ENCODE measurements around the gene SEMA3E. TPM values are rescaled to one million over a fixed set of nuclear protein-coding genes. Genes with fewer than 3 reads are reported as not detected.

The SEMA3E gene
- total RNA-seq, 1 donor from 2014 or later, result 4.6 TPM

DNA sequence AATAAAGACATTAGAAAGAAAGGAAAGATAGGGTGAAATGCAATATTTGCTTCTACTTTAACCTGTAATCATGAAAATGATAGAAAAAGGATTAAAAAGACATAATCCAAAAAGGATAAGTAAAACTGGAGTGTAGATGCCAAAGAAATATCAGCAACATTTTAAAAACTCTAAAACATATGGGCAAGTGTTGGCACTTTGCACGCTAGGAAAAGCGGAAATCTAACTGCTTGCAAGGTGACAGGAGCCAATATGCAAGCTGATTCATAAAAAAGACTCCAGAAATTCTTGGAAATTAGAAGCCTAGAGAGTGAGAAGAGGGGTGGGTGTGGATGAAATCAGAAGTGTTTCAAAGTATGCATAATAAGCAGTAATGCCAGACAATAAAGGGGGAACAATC lies 161.1 kb downstream of the SEMA3E start:
- Histone ChIP-seq H2AFZ (ENCODE audit: low read depth, low read length) (no peak overlapping the region), H3K27ac (ENCODE audit: low read depth, low read length) (no peak overlapping the region), H3K9me3 (ENCODE audit: insufficient read depth, low read depth, low read length) (no peaks in the 10 kb centered on the region), H3K27me3 (ENCODE audit: insufficient read depth, low read length) (no peaks in the 10 kb centered on the region), H3K4me3 (ENCODE audit: insufficient read depth, low read depth, low read length) (no peak overlapping the region), H4K20me1 (ENCODE audit: insufficient read depth, low read length) (no peaks in the 10 kb centered on the region), H3K4me1 (ENCODE audit: insufficient read depth, low read length) (no peaks in the 10 kb centered on the region), H3K79me2 (ENCODE audit: insufficient read depth, low read length) (no peaks in the 10 kb centered on the region), H3K36me3 (ENCODE audit: insufficient read depth, low read length) (no peaks in the 10 kb centered on the region), H3K9ac (ENCODE audit: low read length) (no peak overlapping the region), H3K4me2 (ENCODE audit: low read length) (no peak overlapping the region)
- Mint-ChIP-seq H3K27ac (ENCODE audit: unreplicated experiment) (no peak overlapping the region), H3K4me1 (ENCODE audit: low read depth, unreplicated experiment) (no peaks in the 10 kb centered on the region), H3K36me3 (ENCODE audit: low read depth, unreplicated experiment) (no peaks in the 10 kb centered on the region), H3K4me3 (ENCODE audit: unreplicated experiment) (no peak overlapping the region), H3K9me3 (ENCODE audit: unreplicated experiment) (no peaks in the 10 kb centered on the region), H3K27me3 (ENCODE audit: low read depth, unreplicated experiment) (no peaks in the 10 kb centered on the region)
- DNase-seq (ENCODE audit: low read depth) (no peak), FAIRE-seq (no peak)
- TF ChIP-seq CTCF (IDR thresholded peaks at IDR 0.05; ENCODE audit: insufficient read depth, low read depth, low read length) (no peak), EZH2 (IDR thresholded peaks at IDR 0.05; ENCODE audit: insufficient read depth, low read length) (no peak)

- Histone ChIP-seq H3K79me2 (ENCODE audit: insufficient read depth, low read length) (no peaks in the 10 kb centered on the region), H3K27me3 (ENCODE audit: insufficient read depth, low read length) (no peaks in the 10 kb centered on the region), H3K27ac (ENCODE audit: low read depth, low read length) (no peak overlapping the region), H3K9me3 (ENCODE audit: insufficient read depth, low read depth, low read length) (no peaks in the 10 kb centered on the region), H3K36me3 (ENCODE audit: insufficient read depth, low read length) (no peaks in the 10 kb centered on the region), H3K4me3 (ENCODE audit: insufficient read depth, low read depth, low read length) (no peak overlapping the region), H3K9ac (ENCODE audit: low read length) (no peak overlapping the region), H2AFZ (ENCODE audit: low read depth, low read length) (no peak overlapping the region), H3K4me1 (ENCODE audit: insufficient read depth, low read length) (no peaks in the 10 kb centered on the region), H4K20me1 (ENCODE audit: insufficient read depth, low read length) (no peaks in the 10 kb centered on the region), H3K4me2 (ENCODE audit: low read length) (no peak overlapping the region)
- Mint-ChIP-seq H3K27me3 (ENCODE audit: low read depth, unreplicated experiment) (no peaks in the 10 kb centered on the region), H3K4me3 (ENCODE audit: unreplicated experiment) (no peak overlapping the region), H3K36me3 (ENCODE audit: low read depth, unreplicated experiment) (no peaks in the 10 kb centered on the region), H3K27ac (ENCODE audit: unreplicated experiment) (no peak overlapping the region), H3K9me3 (ENCODE audit: unreplicated experiment) (peaks cover under 1% of the 10 kb centered on the region), H3K4me1 (ENCODE audit: low read depth, unreplicated experiment) (no peaks in the 10 kb centered on the region)
- no peak for TF ChIP-seq EZH2 (IDR thresholded peaks at IDR 0.05; ENCODE audit: insufficient read depth, low read length)
- no peak for TF ChIP-seq CTCF (IDR thresholded peaks at IDR 0.05; ENCODE audit: insufficient read depth, low read depth, low read length)
- no peak for FAIRE-seq
- DNase-seq (ENCODE audit: low read depth), result peak; percentile 5
Observed at GRCh38 chr7:83486957-83487356, 162.0 kb downstream of the SEMA3E start.

GRCh38 chr7:83486536-83486935 lies 162.4 kb downstream of the SEMA3E start:
- Histone ChIP-seq H3K4me3 (ENCODE audit: insufficient read depth, low read depth, low read length) (no peak overlapping the region), H3K4me1 (ENCODE audit: insufficient read depth, low read length) (no peaks in the 10 kb centered on the region), H2AFZ (ENCODE audit: low read depth, low read length) (no peak overlapping the region), H3K4me2 (ENCODE audit: low read length) (no peak overlapping the region), H3K27ac (ENCODE audit: low read depth, low read length) (no peak overlapping the region), H3K79me2 (ENCODE audit: insufficient read depth, low read length) (no peaks in the 10 kb centered on the region), H3K27me3 (ENCODE audit: insufficient read depth, low read length) (no peaks in the 10 kb centered on the region), H4K20me1 (ENCODE audit: insufficient read depth, low read length) (no peaks in the 10 kb centered on the region), H3K9ac (ENCODE audit: low read length) (no peak overlapping the region), H3K9me3 (ENCODE audit: insufficient read depth, low read depth, low read length) (no peaks in the 10 kb centered on the region), H3K36me3 (ENCODE audit: insufficient read depth, low read length) (no peaks in the 10 kb centered on the region)
- H3K4me1 Mint-ChIP-seq (ENCODE audit: low read depth, unreplicated experiment), result no peaks in the 10 kb centered on the region
- TF ChIP-seq EZH2 (IDR thresholded peaks at IDR 0.05; ENCODE audit: insufficient read depth, low read length) (no peak), CTCF (IDR thresholded peaks at IDR 0.05; ENCODE audit: insufficient read depth, low read depth, low read length) (no peak)
- H3K36me3 Mint-ChIP-seq (ENCODE audit: low read depth, unreplicated experiment), result no peaks in the 10 kb centered on the region
- no peak for FAIRE-seq
- no peak overlapping the region for H3K4me3 Mint-ChIP-seq (ENCODE audit: unreplicated experiment)
- peaks cover 1% of the 10 kb centered on the region for H3K9me3 Mint-ChIP-seq (ENCODE audit: unreplicated experiment)
- no peak overlapping the region for H3K27ac Mint-ChIP-seq (ENCODE audit: unreplicated experiment)
- no peaks in the 10 kb centered on the region for H3K27me3 Mint-ChIP-seq (ENCODE audit: low read depth, unreplicated experiment)
- DNase-seq (ENCODE audit: low read depth), result no peak

Measured in astrocyte (in vitro differentiated cells and primary cell).